D721Med (cell line): ENCODE measurements around the gene MPHOSPH9.
A peak's percentile ranks its signal among the peaks of the same experiment; 100 is the strongest.

Source experiments
- DNase-seq: peaks from one replicate; pipeline ENCODE4 v3.0.0; 2011; ENCODE audit warnings: low spot score; ENCODE audit not compliant: insufficient read length
- FAIRE-seq: peaks from 2 replicates; lab custom pipeline; 2011; peaks lifted over from hg19 to GRCh38; lab: Jason Lieb, UNC
- TF ChIP-seq, protein P1 (sequence below): IDR thresholded peaks from 2 replicates; pipeline ENCODE4 v1.5.1; 2012; ENCODE audit warnings: mild to moderate bottlenecking, control low read depth; ENCODE audit not compliant: insufficient read depth; ENCODE audit errors: missing control alignments

The MPHOSPH9 gene

DNA sequence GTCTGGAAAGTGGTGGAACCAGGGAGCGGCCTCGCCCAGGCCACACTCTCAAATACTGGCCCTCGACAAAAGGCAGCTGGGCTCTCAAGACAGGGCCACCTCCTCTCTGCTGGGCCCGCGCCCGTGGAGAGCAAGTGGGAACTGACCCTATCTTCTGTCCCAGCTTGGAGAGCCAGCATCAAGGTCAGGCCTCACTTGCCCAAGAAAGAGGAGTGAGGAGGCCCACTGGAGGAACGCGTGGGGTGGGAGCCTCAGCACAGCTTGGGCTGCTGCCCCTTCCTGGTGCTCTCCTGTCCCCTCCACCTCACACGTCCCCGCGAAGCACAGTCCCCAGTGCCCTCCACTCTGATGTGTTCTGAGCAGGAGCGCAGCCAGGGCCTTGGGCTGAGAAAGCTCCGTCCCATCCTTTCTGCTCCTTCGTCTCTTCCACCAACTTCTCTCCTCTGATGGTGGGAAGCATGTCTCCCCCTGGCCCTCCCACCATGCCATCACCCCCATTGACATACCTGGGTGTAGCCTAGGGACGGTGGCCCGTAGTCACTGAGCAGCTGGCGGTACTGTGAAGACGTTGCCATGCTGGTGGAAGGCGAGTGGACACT, 33.8 kb upstream of the MPHOSPH9 start:
- FAIRE-seq, result no peak
- TF ChIP-seq, protein P1, sequence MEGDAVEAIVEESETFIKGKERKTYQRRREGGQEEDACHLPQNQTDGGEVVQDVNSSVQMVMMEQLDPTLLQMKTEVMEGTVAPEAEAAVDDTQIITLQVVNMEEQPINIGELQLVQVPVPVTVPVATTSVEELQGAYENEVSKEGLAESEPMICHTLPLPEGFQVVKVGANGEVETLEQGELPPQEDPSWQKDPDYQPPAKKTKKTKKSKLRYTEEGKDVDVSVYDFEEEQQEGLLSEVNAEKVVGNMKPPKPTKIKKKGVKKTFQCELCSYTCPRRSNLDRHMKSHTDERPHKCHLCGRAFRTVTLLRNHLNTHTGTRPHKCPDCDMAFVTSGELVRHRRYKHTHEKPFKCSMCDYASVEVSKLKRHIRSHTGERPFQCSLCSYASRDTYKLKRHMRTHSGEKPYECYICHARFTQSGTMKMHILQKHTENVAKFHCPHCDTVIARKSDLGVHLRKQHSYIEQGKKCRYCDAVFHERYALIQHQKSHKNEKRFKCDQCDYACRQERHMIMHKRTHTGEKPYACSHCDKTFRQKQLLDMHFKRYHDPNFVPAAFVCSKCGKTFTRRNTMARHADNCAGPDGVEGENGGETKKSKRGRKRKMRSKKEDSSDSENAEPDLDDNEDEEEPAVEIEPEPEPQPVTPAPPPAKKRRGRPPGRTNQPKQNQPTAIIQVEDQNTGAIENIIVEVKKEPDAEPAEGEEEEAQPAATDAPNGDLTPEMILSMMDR, result no peak
- DNase-seq, result no peak

DNA sequence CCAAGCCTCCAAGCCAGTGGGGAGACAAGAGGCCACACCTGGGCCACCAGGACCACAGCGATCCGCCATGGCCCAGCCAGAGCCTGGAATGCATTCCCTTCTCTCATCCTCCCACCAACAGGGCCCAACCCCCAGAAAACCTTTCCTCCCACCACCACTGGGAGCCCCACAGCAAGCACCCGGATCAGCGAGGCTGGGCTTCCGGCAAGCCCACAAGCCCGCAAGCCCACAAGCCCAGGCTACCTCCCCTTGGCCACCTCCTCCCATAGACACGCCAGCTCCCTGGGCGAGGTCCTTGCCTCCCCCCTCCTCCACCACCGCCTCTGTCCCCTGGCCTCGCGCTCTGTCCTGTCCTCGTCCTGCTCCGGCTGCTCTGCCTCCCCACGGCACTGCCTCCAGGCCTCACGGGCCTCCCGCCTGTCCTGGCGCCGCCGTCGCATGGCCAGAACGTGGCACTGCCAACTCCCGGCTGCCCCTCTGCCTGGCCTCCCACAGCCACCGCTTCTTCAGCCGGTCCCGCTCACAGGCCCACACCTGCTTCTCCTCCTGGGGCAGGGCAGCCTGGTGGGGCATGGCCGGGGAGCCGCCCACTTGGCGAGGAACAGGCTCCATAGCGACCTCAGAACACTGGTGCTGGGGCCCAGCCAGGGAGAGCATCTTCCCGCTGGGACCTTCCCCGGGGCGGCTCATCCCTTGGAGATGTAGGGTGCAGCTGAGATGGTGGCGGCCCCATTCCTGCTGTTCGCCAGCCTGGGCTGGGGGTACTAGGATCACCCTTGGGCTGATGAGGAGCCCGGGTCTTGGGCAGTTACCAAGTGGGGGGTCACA, 33.1 kb upstream of the MPHOSPH9 start:
- TF ChIP-seq, protein P1, result no peak
- FAIRE-seq (no peak), DNase-seq (no peak)

DNA sequence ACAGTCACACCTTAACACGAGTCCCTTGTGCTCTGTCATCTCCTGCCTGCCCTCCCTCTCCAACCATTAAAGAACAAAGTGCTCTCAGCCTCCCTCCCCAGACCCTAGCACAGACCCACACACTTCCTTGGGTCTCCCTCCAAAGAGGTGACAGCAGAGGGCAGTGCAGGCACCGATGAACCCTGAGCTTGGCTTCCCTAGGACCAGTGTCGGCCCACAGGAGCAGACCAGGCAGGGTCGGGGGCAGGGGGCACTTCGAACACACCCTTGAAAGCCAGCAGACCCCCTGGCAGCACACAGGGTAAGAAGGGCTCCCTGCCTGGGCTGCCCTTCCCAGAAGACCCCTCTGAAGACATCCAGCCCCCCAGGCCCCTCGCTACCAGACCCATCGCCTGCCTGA, 31.7 kb upstream of the MPHOSPH9 start:
- no peak for FAIRE-seq

DNA sequence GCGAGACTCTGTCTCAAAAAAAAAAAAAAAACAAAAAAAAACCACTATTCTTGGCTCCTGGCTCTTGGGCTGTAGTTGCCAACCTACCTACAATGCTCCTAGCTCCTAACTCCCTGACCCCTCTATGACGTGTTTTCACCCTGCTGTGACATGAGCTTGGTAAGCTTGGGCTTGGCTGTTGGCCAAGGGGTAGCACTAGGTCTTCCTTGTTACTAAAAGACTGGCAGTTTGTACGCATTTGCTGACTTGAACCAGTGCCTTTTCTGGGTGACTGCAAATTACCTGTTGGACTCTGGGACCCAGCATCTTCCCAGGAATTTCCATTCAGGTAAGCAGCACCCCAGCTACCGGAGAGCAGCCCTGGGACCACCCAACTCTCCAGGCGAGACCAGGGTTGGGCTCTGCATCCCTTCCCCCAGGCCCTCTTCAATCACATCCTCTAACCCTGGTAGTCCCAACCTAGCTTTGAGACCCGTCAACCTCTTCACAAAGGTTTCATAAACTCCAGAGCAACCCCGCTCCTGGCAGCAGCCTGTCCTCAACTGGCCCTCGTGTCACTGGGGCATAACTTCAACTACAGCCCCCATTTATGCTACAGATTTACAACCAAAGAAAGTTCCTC, 30.4 kb upstream of the MPHOSPH9 start:
- TF ChIP-seq, protein P1, result no peak
- DNase-seq, result no peak
- FAIRE-seq, result no peak

More for the DNA sequence above, 31.7 kb upstream of the MPHOSPH9 start:
- no peak for DNase-seq
- TF ChIP-seq, protein P1, result peak; percentile 27

DNA sequence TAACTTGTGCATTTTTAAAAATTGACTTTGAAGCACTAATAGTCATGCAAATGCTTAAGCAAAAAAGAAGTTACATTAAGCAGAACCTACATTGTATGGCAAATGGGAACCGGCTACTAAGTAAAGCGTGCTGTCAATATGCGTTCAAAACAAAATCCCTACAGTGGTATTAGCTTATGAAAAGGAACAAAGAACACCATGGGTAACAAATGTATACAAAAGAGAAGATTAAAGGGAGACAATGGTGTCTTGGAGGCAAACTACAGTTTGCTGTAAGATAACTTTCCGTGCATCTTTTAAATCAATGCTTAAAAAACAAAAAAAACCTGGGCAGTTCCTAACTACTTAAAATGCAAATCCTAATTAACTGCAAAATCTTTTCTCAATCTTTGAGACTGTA, 28.3 kb upstream of the MPHOSPH9 start:
- DNase-seq (no peak), FAIRE-seq (no peak)
- TF ChIP-seq, protein P1, result no peak

DNA sequence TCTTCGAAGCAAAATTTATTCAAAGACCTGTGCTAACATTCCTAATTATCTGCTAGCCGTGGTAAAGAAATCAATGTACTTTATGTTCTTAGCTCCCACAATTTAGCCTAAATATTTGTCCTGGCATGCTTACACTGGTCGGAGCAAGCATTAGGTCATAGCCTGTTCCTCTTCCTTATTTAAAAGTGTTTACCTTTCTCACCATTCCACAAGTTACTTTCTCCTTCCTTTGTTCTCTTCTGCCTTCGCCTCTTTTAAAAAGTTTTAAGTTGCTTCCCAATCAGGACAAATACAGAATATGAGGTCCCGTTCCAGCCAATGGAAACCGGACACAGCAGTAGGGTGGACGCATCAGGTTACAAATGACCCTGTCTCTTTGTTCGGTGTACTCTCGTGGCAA, 27.1 kb upstream of the MPHOSPH9 start:
- no peak for DNase-seq
- TF ChIP-seq, protein P1, result no peak
- no peak for FAIRE-seq
